Stimulated activated CD4-positive, alpha-beta T cell treated with anti-CD3 and anti-CD28 coated beads, Interleukin-12 subunit alpha, Interleukin-12 subunit beta, amount 100 ng/mL, for 24 hours (primary cell): ENCODE results near the gene ULBP3.
"Not testable (repeated sequence)": the region's sequence is repeated elsewhere in the genome, so short reads cannot be mapped to it uniquely, and the experiment has no call there.

Experiments used
- DNase-seq, 2 experiments: peaks; one replicate each; pipeline ENCODE4 v3.0.0-alpha.2; 2020; ENCODE audit warnings: low read depth in 2 of 2

ULBP3 gene

GRCh38 chr6:150016324-150017185 lies 52.4 kb downstream of the ULBP3 start:
- DNase-seq, result no peak

DNA sequence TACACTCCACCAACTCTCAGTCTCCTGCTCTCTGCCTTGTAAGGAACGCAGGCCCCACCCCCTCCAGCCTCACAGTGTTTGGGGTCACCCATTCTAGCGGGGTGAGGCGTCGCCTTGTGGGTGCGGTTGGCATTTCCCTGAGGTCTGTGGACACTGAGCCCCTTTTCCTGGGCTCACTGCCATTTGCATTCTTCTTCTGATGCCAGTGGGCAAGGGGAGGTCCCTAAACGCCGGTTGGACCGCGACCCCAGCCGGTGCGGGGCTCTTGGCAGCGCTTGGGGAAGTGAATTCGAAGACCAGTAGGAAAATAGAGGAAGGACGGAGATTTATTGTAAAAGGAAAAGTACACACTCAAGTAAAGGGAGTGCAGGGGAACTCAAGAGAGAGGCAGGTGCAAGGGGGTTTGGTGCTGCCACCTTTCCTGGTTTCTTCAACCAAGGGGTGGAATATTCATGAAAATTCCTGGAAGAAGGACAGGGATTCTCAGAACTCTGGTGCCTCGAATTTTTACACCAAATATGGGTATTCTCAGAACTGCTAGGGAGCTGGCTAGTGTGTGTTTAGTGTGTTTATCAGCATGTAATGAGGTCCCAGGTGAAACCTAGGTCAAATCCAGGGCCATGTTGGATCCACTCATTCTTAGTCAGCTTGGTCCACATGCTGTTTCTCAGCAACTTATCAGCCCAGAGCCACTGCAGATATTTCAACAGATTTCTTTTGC lies 53.5 kb downstream of the ULBP3 start:
- not testable (repeated sequence) for DNase-seq

GRCh38 chr6:150014623-150015280 lies 54.2 kb downstream of the ULBP3 start:
- DNase-seq, result not testable (repeated sequence)

DNA sequence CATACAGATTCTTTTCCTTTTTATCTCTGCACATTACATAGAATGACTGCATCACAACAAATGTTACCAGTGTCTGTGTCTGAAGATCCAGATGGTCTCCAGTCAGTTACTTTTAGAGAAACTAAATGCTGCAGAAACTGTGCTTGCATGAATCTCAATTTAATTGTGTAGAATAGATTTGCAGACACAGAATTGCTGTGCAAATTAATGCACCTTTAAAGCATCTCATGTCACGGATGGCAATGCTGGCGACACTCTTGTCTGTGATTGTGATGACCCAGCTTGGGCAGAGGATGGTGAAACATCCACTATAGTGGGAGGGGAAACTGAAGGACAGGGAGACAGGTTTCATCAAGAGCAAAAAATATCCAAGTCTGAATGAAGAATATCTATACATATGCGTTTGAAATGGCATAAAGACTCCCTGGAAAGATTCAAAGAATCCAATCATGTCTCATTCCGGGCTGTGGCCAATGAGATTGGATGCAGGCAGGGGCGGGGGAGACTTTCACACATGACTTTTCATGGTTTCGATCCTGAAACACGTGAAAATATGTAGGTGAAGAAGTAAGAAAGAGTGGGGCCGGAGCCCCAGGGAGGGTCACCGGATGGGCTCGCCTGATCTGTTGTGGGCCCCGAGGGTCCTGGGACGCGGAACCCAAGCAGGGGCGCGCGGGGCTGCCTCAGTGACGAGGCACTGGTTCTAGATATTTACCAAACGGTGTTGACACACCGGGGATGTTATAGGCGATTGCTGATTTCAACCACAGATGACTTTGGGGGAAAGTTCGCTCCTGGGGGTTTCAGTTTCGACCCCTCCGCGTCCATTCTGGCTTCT lies 54.9 kb downstream of the ULBP3 start:
- not testable (repeated sequence) for DNase-seq

DNA sequence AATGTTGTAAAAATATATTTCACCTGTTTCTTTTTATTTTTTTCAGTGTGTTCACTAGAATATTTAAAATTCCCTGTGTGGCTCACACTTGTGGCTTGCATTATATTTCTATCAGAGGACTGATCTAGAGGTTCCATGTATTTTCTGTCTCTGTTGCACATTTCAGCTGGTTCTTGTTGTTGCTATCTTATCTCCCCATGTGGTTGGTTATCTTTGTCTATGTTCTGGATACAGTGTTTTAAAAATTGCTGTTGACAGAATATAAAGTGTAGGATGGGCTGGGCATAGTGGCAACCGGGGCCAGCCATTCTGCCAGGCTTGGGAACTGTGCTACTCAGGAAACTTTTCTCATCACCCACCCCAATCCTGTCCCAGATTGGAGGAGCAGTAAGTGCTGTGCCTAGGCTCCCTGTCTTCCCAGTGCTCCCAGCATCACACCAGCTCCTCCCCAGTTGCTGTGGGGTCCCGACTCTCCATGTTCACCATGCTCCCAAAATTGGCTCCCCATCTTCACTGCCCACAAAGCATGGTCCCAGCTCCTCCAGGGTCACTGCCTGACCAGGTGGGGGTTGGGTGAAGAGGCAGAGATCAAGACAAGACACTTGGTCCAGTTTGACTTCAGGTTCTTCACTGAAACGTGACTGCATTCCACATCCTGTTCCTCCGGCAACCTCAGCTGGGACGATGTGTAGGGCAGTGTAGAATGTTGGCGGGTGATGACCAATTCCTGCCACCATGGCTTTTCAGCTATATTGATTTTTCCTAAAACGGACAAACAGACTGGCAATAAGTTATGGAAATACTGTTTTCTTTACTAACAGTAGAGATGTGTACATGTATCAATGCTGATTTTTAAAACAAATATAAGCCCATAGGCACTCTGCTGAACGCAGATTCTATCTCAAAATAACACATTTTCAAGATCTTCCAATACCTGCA lies 55.8 kb downstream of the ULBP3 start:
- not testable (repeated sequence) for DNase-seq
